Skeletal muscle satellite cell (primary cell): ENCODE results near the gene TMEM117.

Experiments
- H3K27me3 ChIP-seq: 2 replicates; pipeline ENCODE4 v1.7.0; 2013; ENCODE audit warnings: low read length; ENCODE audit not compliant: control insufficient read depth, insufficient read depth
- H3K36me3 ChIP-seq: 2 replicates; pipeline ENCODE4 v1.7.0; 2013; ENCODE audit warnings: mild to moderate bottlenecking, control low read depth, low read length; ENCODE audit not compliant: insufficient read depth
- H3K4me1 ChIP-seq: 2 replicates; pipeline ENCODE4 v1.7.0; 2013; ENCODE audit warnings: low read length; ENCODE audit not compliant: control insufficient read depth, insufficient read depth
- H3K4me2 ChIP-seq: 2 replicates; pipeline ENCODE4 v1.7.0; 2013; ENCODE audit warnings: mild to moderate bottlenecking, low read length
- H3K4me3 ChIP-seq: 2 replicates; pipeline ENCODE4 v1.7.0; 2013; ENCODE audit warnings: low read length
- H3K9ac ChIP-seq: 2 replicates; pipeline ENCODE4 v1.7.0; 2013; ENCODE audit warnings: mild to moderate bottlenecking, low read depth, low read length, moderate library complexity
- H3K9me3 ChIP-seq: replicated peaks from 2 replicates; pipeline ENCODE4 v1.7.0; 2013; ENCODE audit warnings: mild to moderate bottlenecking, control low read depth, low read length

TMEM117 gene

GRCh38 chr12:43893670-43894069 lies 57.8 kb downstream of the TMEM117 start:
- no peaks in the 10 kb centered on the region for H3K9me3 ChIP-seq
- H3K4me1 ChIP-seq = peaks cover 9% of the 10 kb centered on the region
- no peaks in the 10 kb centered on the region for H3K27me3 ChIP-seq
- no peak overlapping the region for H3K4me3 ChIP-seq
- H3K9ac ChIP-seq = no peak overlapping the region
- no peaks in the 10 kb centered on the region for H3K36me3 ChIP-seq
- no peak overlapping the region for H3K4me2 ChIP-seq

GRCh38 chr12:43895580-43896206 lies 59.8 kb downstream of the TMEM117 start:
- no peak overlapping the region for H3K4me2 ChIP-seq
- no peak overlapping the region for H3K4me3 ChIP-seq
- no peaks in the 10 kb centered on the region for H3K9me3 ChIP-seq
- peaks cover 9% of the 10 kb centered on the region for H3K4me1 ChIP-seq
- H3K36me3 ChIP-seq = no peaks in the 10 kb centered on the region
- no peak overlapping the region for H3K9ac ChIP-seq
- H3K27me3 ChIP-seq = no peaks in the 10 kb centered on the region

- no peaks in the 10 kb centered on the region for H3K9me3 ChIP-seq
- H3K36me3 ChIP-seq = no peaks in the 10 kb centered on the region
- H3K4me2 ChIP-seq = no peak overlapping the region
- H3K4me1 ChIP-seq = peaks cover 9% of the 10 kb centered on the region
- no peaks in the 10 kb centered on the region for H3K27me3 ChIP-seq
- H3K9ac ChIP-seq = no peak overlapping the region
- H3K4me3 ChIP-seq = no peak overlapping the region
Measured at GRCh38 chr12:43896496-43896895, 60.6 kb downstream of the TMEM117 start.

GRCh38 chr12:43898474-43898873 lies 62.6 kb downstream of the TMEM117 start:
- Histone ChIP-seq H3K4me1 (peaks cover 3% of the 10 kb centered on the region), H3K4me3 (no peak overlapping the region), H3K36me3 (no peaks in the 10 kb centered on the region), H3K9me3 (no peaks in the 10 kb centered on the region), H3K9ac (no peak overlapping the region), H3K4me2 (no peak overlapping the region), H3K27me3 (no peaks in the 10 kb centered on the region)

- no peaks in the 10 kb centered on the region for H3K27me3 ChIP-seq
- no peak overlapping the region for H3K9ac ChIP-seq
- H3K4me2 ChIP-seq = no peak overlapping the region
- H3K4me3 ChIP-seq = no peak overlapping the region
- no peaks in the 10 kb centered on the region for H3K4me1 ChIP-seq
- no peaks in the 10 kb centered on the region for H3K9me3 ChIP-seq
- no peaks in the 10 kb centered on the region for H3K36me3 ChIP-seq
Measured at GRCh38 chr12:43899574-43899973, 63.7 kb downstream of the TMEM117 start.

- no peak overlapping the region for H3K9ac ChIP-seq
- no peak overlapping the region for H3K4me3 ChIP-seq
- H3K9me3 ChIP-seq = no peaks in the 10 kb centered on the region
- no peaks in the 10 kb centered on the region for H3K36me3 ChIP-seq
- H3K4me2 ChIP-seq = no peak overlapping the region
- H3K4me1 ChIP-seq = no peaks in the 10 kb centered on the region
- H3K27me3 ChIP-seq = no peaks in the 10 kb centered on the region
Measured at GRCh38 chr12:43903686-43904085, 67.8 kb downstream of the TMEM117 start.

GRCh38 chr12:43912859-43913258 lies 77.0 kb downstream of the TMEM117 start:
- no peaks in the 10 kb centered on the region for H3K9me3 ChIP-seq
- no peak overlapping the region for H3K9ac ChIP-seq
- no peaks in the 10 kb centered on the region for H3K4me1 ChIP-seq
- H3K4me2 ChIP-seq = no peak overlapping the region
- no peaks in the 10 kb centered on the region for H3K27me3 ChIP-seq
- H3K36me3 ChIP-seq = no peaks in the 10 kb centered on the region
- no peak overlapping the region for H3K4me3 ChIP-seq

GRCh38 chr12:43914391-43914790 lies 78.5 kb downstream of the TMEM117 start:
- Histone ChIP-seq H3K9me3 (no peaks in the 10 kb centered on the region), H3K4me3 (no peak overlapping the region), H3K27me3 (no peaks in the 10 kb centered on the region), H3K4me2 (no peak overlapping the region), H3K4me1 (no peaks in the 10 kb centered on the region), H3K36me3 (no peaks in the 10 kb centered on the region), H3K9ac (no peak overlapping the region)

- H3K27me3 ChIP-seq = no peaks in the 10 kb centered on the region
- H3K4me3 ChIP-seq = no peak overlapping the region
- no peak overlapping the region for H3K4me2 ChIP-seq
- H3K9ac ChIP-seq = no peak overlapping the region
- no peaks in the 10 kb centered on the region for H3K36me3 ChIP-seq
- H3K4me1 ChIP-seq = no peaks in the 10 kb centered on the region
- H3K9me3 ChIP-seq = no peaks in the 10 kb centered on the region
Measured at GRCh38 chr12:43914923-43915468, 79.1 kb downstream of the TMEM117 start.

GRCh38 chr12:43917896-43918295 lies 82.0 kb downstream of the TMEM117 start:
- Histone ChIP-seq H3K27me3 (no peaks in the 10 kb centered on the region), H3K4me2 (no peak overlapping the region), H3K9ac (no peak overlapping the region), H3K36me3 (no peaks in the 10 kb centered on the region), H3K4me1 (no peaks in the 10 kb centered on the region), H3K4me3 (no peak overlapping the region), H3K9me3 (no peaks in the 10 kb centered on the region)

GRCh38 chr12:43921666-43922337 lies 85.9 kb downstream of the TMEM117 start:
- Histone ChIP-seq H3K9me3 (no peaks in the 10 kb centered on the region), H3K4me3 (no peak overlapping the region), H3K4me2 (no peak overlapping the region), H3K27me3 (no peaks in the 10 kb centered on the region), H3K4me1 (no peaks in the 10 kb centered on the region), H3K36me3 (no peaks in the 10 kb centered on the region), H3K9ac (no peak overlapping the region)

- H3K4me2 ChIP-seq = no peak overlapping the region
- H3K9me3 ChIP-seq = no peaks in the 10 kb centered on the region
- no peak overlapping the region for H3K4me3 ChIP-seq
- H3K4me1 ChIP-seq = no peaks in the 10 kb centered on the region
- no peaks in the 10 kb centered on the region for H3K27me3 ChIP-seq
- no peaks in the 10 kb centered on the region for H3K36me3 ChIP-seq
- no peak overlapping the region for H3K9ac ChIP-seq
Measured at GRCh38 chr12:43930032-43930431, 94.2 kb downstream of the TMEM117 start.
